Islet precursor cell (in vitro differentiated cells): ENCODE measurements around the gene DAAM2.
A peak's percentile ranks its signal among the peaks of the same experiment; 100 is the strongest.

Experiments
- DNase-seq: peaks from one replicate; pipeline ENCODE4 v3.0.0-alpha.2; 2018

DAAM2 gene

GRCh38 chr6:39790772-39791171 lies 1.4 kb upstream of the DAAM2 start:
- peak; percentile 61 for DNase-seq

- peak; percentile 51 for DNase-seq
Measured at GRCh38 chr6:39791311-39791710, 865 bp upstream of the DAAM2 start.

GRCh38 chr6:39792540-39793450 lies 619 bp downstream of the DAAM2 start:
- peak; percentile 50 for DNase-seq

- DNase-seq, result no peak
Measured at GRCh38 chr6:39793516-39793915, 1.3 kb downstream of the DAAM2 start.

GRCh38 chr6:39794231-39794630 lies 2.1 kb downstream of the DAAM2 start:
- DNase-seq, result peak; percentile 36

GRCh38 chr6:39797751-39798150 lies 5.6 kb downstream of the DAAM2 start:
- peak; percentile 8 for DNase-seq

- peak; percentile 21 for DNase-seq
Measured at GRCh38 chr6:39800034-39801032, 8.2 kb downstream of the DAAM2 start.

- peak; percentile 93 for DNase-seq
Measured at GRCh38 chr6:39801456-39802251, 9.5 kb downstream of the DAAM2 start.

GRCh38 chr6:39803872-39804271 lies 11.7 kb downstream of the DAAM2 start:
- DNase-seq, result no peak

- peak; percentile 73 for DNase-seq
Measured at GRCh38 chr6:39804466-39805065, 12.4 kb downstream of the DAAM2 start.

GRCh38 chr6:39806278-39806677 lies 14.1 kb downstream of the DAAM2 start:
- DNase-seq, result no peak

- DNase-seq, result peak; percentile 18
Measured at GRCh38 chr6:39808346-39808745, 16.2 kb downstream of the DAAM2 start.

- no peak for DNase-seq
Measured at GRCh38 chr6:39808964-39809363, 16.8 kb downstream of the DAAM2 start.

GRCh38 chr6:39811835-39812345 lies 19.7 kb downstream of the DAAM2 start:
- DNase-seq, result no peak

- no peak for DNase-seq
Measured at GRCh38 chr6:39812496-39812852, 20.3 kb downstream of the DAAM2 start.

- DNase-seq, result no peak
Measured at GRCh38 chr6:39812853-39813533, 20.8 kb downstream of the DAAM2 start.

- DNase-seq, result no peak
Measured at GRCh38 chr6:39814236-39814635, 22.1 kb downstream of the DAAM2 start.

- DNase-seq, result no peak
Measured at GRCh38 chr6:39815356-39815755, 23.2 kb downstream of the DAAM2 start.

GRCh38 chr6:39816747-39817146 lies 24.6 kb downstream of the DAAM2 start:
- no peak for DNase-seq

GRCh38 chr6:39818695-39819094 lies 26.5 kb downstream of the DAAM2 start:
- no peak for DNase-seq

GRCh38 chr6:39819228-39819627 lies 27.1 kb downstream of the DAAM2 start:
- no peak for DNase-seq
